Stimulated activated CD8-positive, alpha-beta memory T cell treated with anti-CD3 and anti-CD28 coated beads, Interleukin-4, amount 100 ng/mL, for 24 hours (primary cell): Measurements from ENCODE around the gene SAA2.
"Not testable (repeated sequence)": the region's sequence is repeated elsewhere in the genome, so short reads cannot be mapped to it uniquely, and the experiment has no call there.

Source experiments
- DNase-seq: peaks from one replicate; pipeline ENCODE4 v3.0.0-alpha.2; 2020; ENCODE audit warnings: low read depth

The SAA2 gene

GRCh38 chr11:18247191-18247581 is 1.3 kb downstream of the SAA2 start:
- not testable (repeated sequence) for DNase-seq

GRCh38 chr11:18246379-18247190 is 1.9 kb downstream of the SAA2 start:
- DNase-seq, result not testable (repeated sequence)

DNA sequence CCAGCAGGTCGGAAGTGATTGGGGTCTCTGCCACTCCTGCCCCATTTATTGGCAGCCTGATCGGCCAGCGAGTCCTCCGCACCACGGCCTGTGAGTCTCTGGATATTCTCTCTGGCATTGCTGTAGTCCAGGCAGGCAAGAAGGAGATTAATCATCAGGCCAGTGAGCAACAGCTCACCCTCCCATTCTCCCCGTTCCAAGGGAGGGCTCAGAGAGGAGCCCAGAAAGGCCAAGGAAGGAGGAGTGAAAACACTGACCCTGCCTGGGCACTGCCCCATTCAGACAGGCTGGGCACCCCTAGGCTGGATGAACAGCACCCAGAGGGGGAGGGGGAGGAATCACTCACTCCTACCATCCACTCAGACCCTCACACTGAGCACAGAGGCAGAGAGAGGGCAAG is 3.1 kb downstream of the SAA2 start:
- no peak for DNase-seq

DNA sequence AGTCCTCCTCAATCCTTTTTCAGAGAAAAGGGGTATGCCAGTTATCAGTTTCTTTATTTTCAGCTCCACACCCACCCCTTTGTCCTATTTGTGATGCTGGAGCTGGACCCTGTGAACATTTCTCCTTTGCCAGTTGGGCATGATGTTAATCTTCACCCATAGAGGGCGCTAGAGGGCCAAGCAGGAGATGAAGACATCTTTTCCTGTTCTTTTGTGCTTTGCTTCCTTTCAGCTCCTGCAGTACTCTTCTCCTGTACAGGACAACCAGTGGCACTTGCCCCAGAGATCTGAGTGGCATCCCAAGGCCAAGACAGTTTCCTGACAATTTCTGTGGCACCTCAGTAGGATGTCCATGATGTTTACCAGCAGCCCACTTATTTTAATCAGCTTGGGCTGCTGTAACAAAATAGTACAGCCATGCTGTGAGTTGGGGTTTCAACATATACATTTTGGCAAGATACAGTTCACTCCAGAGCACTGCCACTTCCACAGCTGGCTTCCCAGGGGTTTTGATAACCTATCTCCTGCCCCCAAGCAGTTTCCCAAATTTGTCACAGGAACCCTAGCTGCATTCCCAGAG is 4.6 kb downstream of the SAA2 start:
- DNase-seq, result peak; percentile 15

GRCh38 chr11:18239655-18240054 is 8.8 kb downstream of the SAA2 start:
- no peak for DNase-seq

DNA sequence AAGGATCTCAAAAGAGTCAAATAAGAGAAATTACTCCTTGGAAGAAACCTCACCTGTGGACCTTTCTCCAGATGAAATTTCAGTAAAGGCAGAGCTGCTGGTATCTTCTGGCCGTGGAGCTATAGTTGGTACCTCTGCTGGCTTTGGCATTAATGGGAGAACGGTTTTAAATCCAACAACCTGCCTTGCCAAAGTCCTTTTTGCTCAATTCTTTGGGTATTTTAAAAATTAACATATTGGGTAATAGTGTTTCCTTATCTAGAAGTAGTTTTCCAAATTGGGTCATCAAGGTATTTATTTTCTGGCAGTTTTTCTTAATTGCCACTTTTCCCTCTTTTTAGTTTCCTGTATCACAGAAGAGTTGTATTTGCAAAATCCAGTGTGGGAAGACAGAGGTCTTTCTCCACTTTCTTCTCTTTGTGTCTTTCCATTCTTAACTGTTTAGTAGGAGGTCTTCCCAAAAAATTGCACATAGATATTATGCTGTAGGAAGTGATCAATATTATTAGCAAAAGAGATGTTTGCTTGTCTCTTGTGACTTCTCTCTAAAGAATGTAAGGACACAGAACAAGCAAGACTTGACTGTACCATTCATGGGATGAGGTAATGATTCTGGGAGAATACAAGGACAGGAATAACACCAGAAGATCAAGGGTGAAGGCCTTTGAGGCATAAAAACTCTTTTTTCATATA is 11.7 kb downstream of the SAA2 start, which contains the start of gene SAA4:
TSS of gene SAA4 (minus strand) at position 139 of the 693 bp plus-strand sequence. CDS start 876 bp downstream, outside the sequence.
- no peak for DNase-seq

DNA sequence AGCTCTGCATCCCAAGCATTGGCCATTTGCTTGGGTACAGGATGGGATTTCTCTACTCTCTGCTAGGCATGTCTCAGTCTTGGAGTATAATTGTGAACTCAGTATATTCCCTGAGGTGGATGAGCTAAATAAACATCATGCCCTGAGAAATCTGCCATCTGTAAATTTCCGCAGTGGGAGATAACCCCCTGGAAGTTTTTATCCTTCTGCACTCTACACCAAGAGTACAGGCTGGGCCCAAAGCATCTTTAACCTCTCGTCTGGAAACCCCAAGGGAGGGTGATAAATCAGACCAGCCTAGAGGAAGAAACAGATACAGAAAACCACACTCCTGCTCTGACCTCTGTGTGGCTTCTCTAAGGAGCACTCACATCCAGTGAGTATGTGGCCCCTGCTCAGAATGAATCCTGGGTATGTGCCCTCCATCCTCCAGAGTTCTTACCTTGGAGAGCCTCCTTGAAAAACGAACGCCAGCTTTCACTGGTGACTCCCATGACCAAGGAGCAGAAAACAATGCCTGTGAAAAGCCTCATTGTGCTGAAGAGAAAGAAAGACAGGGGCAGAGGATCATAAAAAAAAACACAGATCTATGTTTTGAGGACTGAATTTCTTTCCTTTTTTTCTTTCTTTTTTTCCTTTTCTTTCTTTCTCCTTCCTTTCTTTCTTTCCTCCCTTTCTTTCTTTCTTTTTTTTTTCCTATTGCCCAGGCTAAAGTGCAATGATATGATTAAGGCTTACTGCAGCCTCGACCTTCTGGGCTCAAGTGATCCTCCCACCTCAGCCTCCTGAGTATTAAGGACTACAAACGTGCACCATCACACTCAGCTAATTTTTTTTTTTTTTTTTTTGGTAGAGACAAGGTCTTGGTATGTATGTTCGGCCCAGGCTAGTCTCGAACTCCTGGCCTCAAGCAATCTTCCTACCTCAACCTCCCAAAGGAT is 12.8 kb downstream of the SAA2 start:
- no peak for DNase-seq

GRCh38 chr11:18233912-18234311 is 14.6 kb downstream of the SAA2 start:
- DNase-seq, result no peak

GRCh38 chr11:18230859-18231258 is 17.6 kb downstream of the SAA2 start:
- no peak for DNase-seq

DNA sequence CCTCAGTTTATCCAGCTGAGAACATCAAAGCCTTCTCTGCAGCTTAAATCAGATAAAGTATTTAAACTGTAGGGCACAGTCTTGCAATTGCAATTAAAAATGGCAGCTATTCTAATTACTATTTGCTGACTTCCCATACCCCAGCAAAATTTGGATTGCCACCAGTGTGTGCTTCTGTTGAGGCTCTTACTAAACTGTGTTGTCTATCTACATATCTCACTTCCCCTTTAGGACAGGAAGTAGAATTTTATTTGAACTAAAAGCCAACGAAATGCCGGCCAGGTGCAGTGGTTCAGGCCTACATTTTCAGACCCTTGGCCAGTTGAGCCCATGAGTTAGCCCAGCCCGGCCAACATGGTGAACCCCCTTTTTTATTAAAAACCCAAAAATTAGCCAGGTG is 19.0 kb downstream of the SAA2 start:
- no peak for DNase-seq

- no peak for DNase-seq
Observed at GRCh38 chr11:18225913-18226312, 22.6 kb downstream of the SAA2 start.

GRCh38 chr11:18223591-18224387 is 24.7 kb downstream of the SAA2 start:
- no peak for DNase-seq

DNA sequence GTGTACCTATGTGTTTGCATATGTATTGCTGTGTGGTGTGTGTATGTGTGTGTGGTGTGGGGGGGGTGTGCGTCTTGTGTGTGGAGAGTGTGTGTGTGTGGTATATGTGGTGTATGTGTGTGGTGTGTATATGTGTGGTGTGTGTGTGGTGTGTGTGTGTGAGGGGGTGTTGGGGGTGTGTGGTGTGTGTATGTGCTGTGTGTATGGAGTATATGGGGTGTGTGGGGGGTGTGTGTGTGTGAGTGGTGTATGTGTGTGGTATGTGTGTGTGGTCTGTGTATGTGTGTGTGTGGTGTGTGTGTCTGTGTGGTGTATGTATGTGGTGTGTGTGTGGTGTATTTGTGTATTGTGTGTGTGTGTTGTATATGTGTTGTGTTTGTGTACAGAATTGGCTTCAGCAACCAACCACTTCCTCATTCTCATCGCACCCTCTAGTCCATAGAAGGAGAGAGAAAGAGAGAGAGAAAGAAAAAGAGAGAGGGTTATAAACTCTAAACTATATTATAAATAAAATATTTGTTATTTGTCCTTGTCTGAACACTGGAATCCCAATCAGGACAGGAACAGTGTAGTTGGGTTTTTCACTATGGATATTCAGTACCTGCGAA is 25.6 kb downstream of the SAA2 start:
- DNase-seq, result no peak

- no peak for DNase-seq
Observed at GRCh38 chr11:18221274-18221876, 27.1 kb downstream of the SAA2 start.

DNA sequence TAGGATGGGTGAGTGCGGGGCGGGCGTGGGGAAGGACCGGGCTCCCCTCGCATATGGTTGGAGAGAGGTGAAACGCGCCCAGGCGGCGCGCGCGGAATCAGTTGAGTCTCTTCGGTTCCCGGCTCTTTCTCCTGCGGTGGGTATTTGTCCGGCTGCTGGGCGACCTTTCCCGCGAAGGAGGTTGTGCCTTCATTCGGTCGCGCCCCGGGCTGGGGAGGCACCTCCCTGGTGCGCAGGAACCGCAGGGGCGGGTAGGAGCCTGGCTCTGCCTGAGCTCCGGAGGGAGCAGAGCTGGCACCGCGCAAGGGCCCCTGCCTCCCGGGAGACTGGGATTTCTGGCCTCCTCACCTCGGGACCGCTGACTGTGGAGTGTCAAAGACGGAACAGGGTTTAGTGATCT is 39.4 kb downstream of the SAA2 start:
- DNase-seq, result no peak

- no peak for DNase-seq
Observed at GRCh38 chr11:18204771-18205170, 43.7 kb downstream of the SAA2 start.

- DNase-seq, result no peak
Observed at GRCh38 chr11:18204220-18204619, 44.2 kb downstream of the SAA2 start.

GRCh38 chr11:18203723-18204122 is 44.7 kb downstream of the SAA2 start:
- DNase-seq, result no peak

DNA sequence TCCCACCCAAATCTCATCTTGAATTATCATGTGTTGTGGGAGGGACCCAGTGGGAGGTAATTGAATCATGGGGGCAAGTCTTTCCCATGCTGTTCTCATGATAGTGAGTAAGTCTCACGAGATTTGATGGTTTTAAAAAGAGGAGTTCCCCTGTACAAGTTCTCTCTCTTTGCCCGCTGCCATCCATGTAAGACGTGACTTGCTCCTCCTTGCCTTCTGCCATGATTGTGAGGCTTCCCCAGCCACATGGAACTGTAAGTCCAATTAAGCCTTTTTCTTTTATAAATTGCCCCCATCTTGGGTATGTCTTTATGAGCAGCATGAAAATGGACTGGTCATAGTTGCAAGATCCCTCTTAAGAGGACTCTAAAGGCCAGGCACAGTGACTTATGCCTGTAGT is 50.7 kb downstream of the SAA2 start:
- DNase-seq, result not testable (repeated sequence)

DNA sequence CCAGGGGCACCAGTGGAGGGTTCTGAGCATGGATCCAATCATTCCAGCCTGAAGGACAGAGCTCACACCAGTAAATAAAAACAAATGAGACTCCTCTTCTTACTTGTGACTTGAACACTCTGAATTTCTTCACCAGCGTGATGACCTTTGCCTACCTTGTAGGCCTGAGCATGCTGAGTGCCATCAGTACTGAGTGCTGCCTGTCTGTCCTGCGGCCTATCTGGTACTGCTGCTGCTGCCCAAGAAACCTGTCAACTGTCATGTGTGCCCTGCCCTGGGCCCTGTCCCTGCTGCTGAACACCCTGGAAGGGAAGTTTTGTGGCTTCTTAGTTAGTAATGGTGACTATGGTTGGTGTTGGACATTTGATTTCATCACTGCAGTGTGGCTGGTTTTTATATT is 51.9 kb downstream of the SAA2 start:
- no peak for DNase-seq
